BE2C (cell line): Measurements from ENCODE around the gene BCAR3.

Experiments
- DNase-seq: peaks from one replicate; pipeline ENCODE4 v3.0.0-alpha.2; 2020
- H3K27me3 ChIP-seq: fragments of 250-450 bp; sonication (Bioruptor Pico); 2 replicates; pipeline ENCODE4 v1.5.1; 2020; ENCODE audit warnings: mild to moderate bottlenecking
- H3K36me3 ChIP-seq: fragments of 250-450 bp; sonication (Bioruptor Pico); 2 replicates; pipeline ENCODE4 v1.5.1; 2020; ENCODE audit warnings: mild to moderate bottlenecking
- H3K4me1 ChIP-seq: fragments of 250-450 bp; sonication (Bioruptor Pico); 2 replicates; pipeline ENCODE4 v1.5.1; 2020
- H3K4me3 ChIP-seq: 2 replicates; pipeline ENCODE4 v1.5.1; 2011; ENCODE audit warnings: low read depth, low read length
- H3K9me3 ChIP-seq: fragments of 250-450 bp; sonication (Bioruptor Pico); 2 replicates; pipeline ENCODE4 v1.5.1; 2020
- TF ChIP-seq, protein P1 (sequence below): IDR thresholded peaks from 2 replicates; pipeline ENCODE4 v1.5.1; 2012; ENCODE audit warnings: mild to moderate bottlenecking, low read depth, low read length

Gene BCAR3

GRCh38 chr1:93723733-93724270 lies 42.2 kb upstream of the BCAR3 start:
- H3K36me3 ChIP-seq: no peaks in the 10 kb centered on the region
- H3K9me3 ChIP-seq: no peaks in the 10 kb centered on the region
- TF ChIP-seq, protein P1, sequence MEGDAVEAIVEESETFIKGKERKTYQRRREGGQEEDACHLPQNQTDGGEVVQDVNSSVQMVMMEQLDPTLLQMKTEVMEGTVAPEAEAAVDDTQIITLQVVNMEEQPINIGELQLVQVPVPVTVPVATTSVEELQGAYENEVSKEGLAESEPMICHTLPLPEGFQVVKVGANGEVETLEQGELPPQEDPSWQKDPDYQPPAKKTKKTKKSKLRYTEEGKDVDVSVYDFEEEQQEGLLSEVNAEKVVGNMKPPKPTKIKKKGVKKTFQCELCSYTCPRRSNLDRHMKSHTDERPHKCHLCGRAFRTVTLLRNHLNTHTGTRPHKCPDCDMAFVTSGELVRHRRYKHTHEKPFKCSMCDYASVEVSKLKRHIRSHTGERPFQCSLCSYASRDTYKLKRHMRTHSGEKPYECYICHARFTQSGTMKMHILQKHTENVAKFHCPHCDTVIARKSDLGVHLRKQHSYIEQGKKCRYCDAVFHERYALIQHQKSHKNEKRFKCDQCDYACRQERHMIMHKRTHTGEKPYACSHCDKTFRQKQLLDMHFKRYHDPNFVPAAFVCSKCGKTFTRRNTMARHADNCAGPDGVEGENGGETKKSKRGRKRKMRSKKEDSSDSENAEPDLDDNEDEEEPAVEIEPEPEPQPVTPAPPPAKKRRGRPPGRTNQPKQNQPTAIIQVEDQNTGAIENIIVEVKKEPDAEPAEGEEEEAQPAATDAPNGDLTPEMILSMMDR: no peak
- no peak overlapping the region for H3K4me3 ChIP-seq
- H3K4me1 ChIP-seq: peaks cover 12% of the 10 kb centered on the region
- DNase-seq: no peak
- H3K27me3 ChIP-seq: no peaks in the 10 kb centered on the region

DNA sequence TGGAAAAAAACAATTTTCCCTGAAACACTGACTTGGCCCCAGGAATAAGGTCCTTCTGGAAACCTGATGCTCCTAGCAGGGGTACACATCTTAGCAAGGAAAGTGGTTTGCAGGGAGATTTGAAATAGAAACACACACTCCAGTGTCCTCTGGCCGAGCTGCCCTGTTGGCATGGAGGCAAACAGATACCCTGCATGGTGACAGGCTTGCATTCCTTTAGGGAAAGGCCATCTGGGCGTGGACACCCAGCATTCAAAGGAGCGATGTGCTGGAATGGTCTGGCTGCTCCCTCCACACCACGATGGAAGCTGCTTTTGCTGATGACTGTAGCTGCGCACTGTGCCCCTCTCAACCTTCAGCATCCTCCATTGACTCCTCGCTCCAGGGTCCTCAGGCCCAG lies 41.5 kb upstream of the BCAR3 start:
- H3K4me3 ChIP-seq: no peak overlapping the region
- H3K27me3 ChIP-seq: no peaks in the 10 kb centered on the region
- no peaks in the 10 kb centered on the region for H3K9me3 ChIP-seq
- TF ChIP-seq, protein P1: no peak
- no peak for DNase-seq
- no peaks in the 10 kb centered on the region for H3K36me3 ChIP-seq
- H3K4me1 ChIP-seq: peaks cover 12% of the 10 kb centered on the region

DNA sequence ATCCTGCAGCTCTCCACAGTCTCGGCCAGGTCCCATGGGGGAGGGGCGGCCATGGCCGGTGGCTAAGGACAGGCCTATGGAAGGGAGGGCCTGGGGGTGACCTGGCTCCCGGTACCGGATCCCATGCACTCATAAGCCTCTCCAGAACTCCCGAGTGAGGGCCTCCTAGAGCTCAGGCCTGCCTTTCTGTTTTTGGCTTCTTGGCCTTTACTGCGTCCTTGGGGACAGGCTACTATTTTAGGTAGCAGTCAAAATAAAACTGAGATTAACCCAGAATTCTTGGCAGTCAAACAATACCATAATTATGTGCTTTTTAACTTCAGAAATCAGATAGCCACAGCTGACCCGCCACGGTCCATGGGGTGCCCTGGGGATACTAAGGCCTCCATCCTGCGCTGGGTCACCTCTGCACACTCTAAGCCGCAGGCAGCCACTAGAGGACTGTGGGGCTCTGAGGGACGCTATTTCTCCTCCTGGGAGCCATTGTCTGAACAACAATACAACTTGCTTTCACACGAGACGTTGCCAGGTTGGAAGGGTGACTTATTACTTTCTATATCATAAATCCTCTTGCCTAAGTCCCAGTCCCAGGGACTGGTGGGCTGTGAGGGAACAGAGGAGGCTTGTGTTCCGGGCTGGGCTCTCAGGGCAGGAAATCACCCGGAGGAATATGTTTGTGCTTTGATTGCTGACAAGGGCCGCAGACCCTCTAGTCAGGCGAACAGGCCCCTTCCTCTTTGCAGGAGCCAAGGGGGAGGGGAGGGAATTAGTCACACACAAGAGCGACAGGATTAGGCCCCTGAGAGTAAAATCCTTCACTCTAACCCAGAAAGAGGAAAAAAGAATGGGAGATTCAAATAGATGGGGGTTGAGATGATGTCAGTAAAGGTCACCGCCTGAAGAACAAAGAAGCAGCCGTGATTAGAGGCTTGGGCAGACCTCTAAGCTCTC lies 40.7 kb upstream of the BCAR3 start:
- TF ChIP-seq, protein P1: peak; percentile 16; the same call in 1 of the 2 replicates
- Histone ChIP-seq H3K4me3 (no peak overlapping the region), H3K9me3 (no peaks in the 10 kb centered on the region), H3K4me1 (peaks cover 12% of the 10 kb centered on the region), H3K27me3 (no peaks in the 10 kb centered on the region), H3K36me3 (no peaks in the 10 kb centered on the region)
- peak; percentile 32 for DNase-seq

GRCh38 chr1:93720956-93721626 lies 39.5 kb upstream of the BCAR3 start:
- Histone ChIP-seq H3K36me3 (no peaks in the 10 kb centered on the region), H3K9me3 (no peaks in the 10 kb centered on the region), H3K27me3 (no peaks in the 10 kb centered on the region), H3K4me3 (no peak overlapping the region), H3K4me1 (peaks cover 12% of the 10 kb centered on the region)
- TF ChIP-seq, protein P1: no peak
- DNase-seq: no peak

DNA sequence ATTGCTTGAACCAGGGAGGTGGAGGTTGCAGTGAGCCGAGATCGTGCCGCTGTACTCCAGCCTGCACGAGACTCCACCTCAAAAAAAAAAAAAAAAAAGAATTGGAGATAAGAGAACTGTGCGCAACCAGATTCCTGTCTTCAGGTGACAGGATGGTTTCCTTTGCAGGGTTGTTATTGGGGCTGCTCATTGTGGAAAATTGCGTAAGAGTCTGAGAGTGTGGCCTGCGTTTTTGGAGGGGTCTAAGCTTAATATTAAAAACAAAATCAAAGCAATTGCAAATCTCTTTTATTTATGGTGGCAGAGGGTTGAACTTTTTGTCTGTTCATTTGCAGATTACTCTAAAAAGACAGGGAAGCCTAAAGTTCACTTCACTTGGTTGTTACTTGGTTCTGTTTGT lies 36.0 kb upstream of the BCAR3 start:
- Histone ChIP-seq H3K4me3 (no peak overlapping the region), H3K36me3 (no peaks in the 10 kb centered on the region), H3K27me3 (no peaks in the 10 kb centered on the region), H3K9me3 (no peaks in the 10 kb centered on the region), H3K4me1 (peaks cover 19% of the 10 kb centered on the region)
- TF ChIP-seq, protein P1: no peak
- DNase-seq: no peak
